Caco-2 (cell line): ENCODE results near the gene NOL11. TPM values are rescaled to one million over a fixed set of nuclear protein-coding genes. Genes with fewer than 3 reads are reported as not detected.

ENCODE experiments used
- BruUV-seq: library from RNA; stranded (reverse); fragments of 400-500 nt; replicated peaks from 2 replicates; lab custom pipeline; 2021; lab: Mats Ljungman, UMichigan
- CTCF ChIA-PET: fragments of 300-600 bp; sonication (Branson Sonifier 250); formaldehyde crosslinking; loops from one replicate; lab custom pipeline; 2022; ENCODE audit warnings: antibody characterized with exemption; lab: Charles Lee
- POLR2A ChIA-PET: fragments of 300-600 bp; sonication (Branson Sonifier 250); formaldehyde crosslinking; loops from one replicate; lab custom pipeline; 2022; ENCODE audit warnings: antibody characterized with exemption; lab: Charles Lee
- DNase-seq, 2 experiments: peaks; one replicate each; pipeline versions ENCODE4 v3.0.0 to v3.0.0-alpha.2; 2020 to 2022
- H3K27me3 ChIP-seq: replicated peaks from 2 replicates; pipeline ENCODE4 v1.6.0; 2011; ENCODE audit warnings: low read length; ENCODE audit not compliant: control insufficient read depth, insufficient read depth
- H3K36me3 ChIP-seq: 2 replicates; pipeline ENCODE4 v1.5.1; 2011; ENCODE audit warnings: low read length; ENCODE audit not compliant: control insufficient read depth, insufficient read depth
- H3K4me1 ChIP-seq: fragments of 250-450 bp; sonication (Bioruptor Pico); 2 replicates; pipeline ENCODE4 v1.5.1; 2020; ENCODE audit warnings: mild to moderate bottlenecking
- H3K4me3 ChIP-seq: 2 replicates; pipeline ENCODE4 v1.5.1; 2011; ENCODE audit warnings: low read depth, mild to moderate bottlenecking, control low read depth, low read length
- H3K9me3 ChIP-seq: fragments of 250-450 bp; sonication (Bioruptor Pico); 2 replicates; pipeline ENCODE4 v1.5.1; 2020; ENCODE audit warnings: mild to moderate bottlenecking, moderate library complexity
- H3K27ac Mint-ChIP-seq: one replicate; pipeline ENCODE4 v1.8.0; 2022; ENCODE audit warnings: mixed read lengths; ENCODE audit not compliant: unreplicated experiment
- H3K27me3 Mint-ChIP-seq: one replicate; pipeline ENCODE4 v1.8.0; 2022; ENCODE audit warnings: mixed read lengths; ENCODE audit not compliant: insufficient read depth, unreplicated experiment
- H3K36me3 Mint-ChIP-seq: one replicate; pipeline ENCODE4 v1.8.0; 2022; ENCODE audit warnings: mild to moderate bottlenecking, mixed read lengths; ENCODE audit not compliant: insufficient read depth, unreplicated experiment
- H3K4me1 Mint-ChIP-seq: one replicate; pipeline ENCODE4 v1.8.0; 2022; ENCODE audit warnings: low read depth, mixed read lengths; ENCODE audit not compliant: unreplicated experiment
- H3K4me3 Mint-ChIP-seq: one replicate; pipeline ENCODE4 v1.8.0; 2022; ENCODE audit warnings: mild to moderate bottlenecking, moderate library complexity, mixed read lengths; ENCODE audit not compliant: unreplicated experiment
- H3K9me3 Mint-ChIP-seq: one replicate; pipeline ENCODE4 v1.8.0; 2022; ENCODE audit warnings: mixed read lengths; ENCODE audit not compliant: unreplicated experiment
- intact Hi-C: fragments of 100-400 bp; cut with micrococcal nuclease; formaldehyde crosslinking; loops from one replicate; pipeline ENCODE4 v1.10.0; 2022; ENCODE audit not compliant: unreplicated experiment
- total RNA-seq: library from RNA; stranded (reverse); gene quantifications from 2 replicates; pipeline ENCODE4 v1.2.3, GENCODE V29; 2022
- TF ChIP-seq, protein P1 (sequence below), 2 experiments: fragments of 200-600 bp in 1 of 2; IDR thresholded peaks; 1 replicate in 1 of 2; 2 replicates in 1 of 2; pipeline versions ENCODE4 v1.5.1 to v1.8.0; 2011 to 2022; ENCODE audit warnings: antibody characterized with exemption in 1 of 2, control low read depth in 1 of 2, inconsistent platforms in 1 of 2, low read depth in 1 of 2, low read length in 1 of 2, mild to moderate bottlenecking in 1 of 2, moderate library complexity in 1 of 2; ENCODE audit not compliant: insufficient read depth in 1 of 2, severe bottlenecking in 1 of 2, unreplicated experiment in 1 of 2

The NOL11 gene
- total RNA-seq, 1 experiment from 2014 or later, result 73.6 TPM

DNA sequence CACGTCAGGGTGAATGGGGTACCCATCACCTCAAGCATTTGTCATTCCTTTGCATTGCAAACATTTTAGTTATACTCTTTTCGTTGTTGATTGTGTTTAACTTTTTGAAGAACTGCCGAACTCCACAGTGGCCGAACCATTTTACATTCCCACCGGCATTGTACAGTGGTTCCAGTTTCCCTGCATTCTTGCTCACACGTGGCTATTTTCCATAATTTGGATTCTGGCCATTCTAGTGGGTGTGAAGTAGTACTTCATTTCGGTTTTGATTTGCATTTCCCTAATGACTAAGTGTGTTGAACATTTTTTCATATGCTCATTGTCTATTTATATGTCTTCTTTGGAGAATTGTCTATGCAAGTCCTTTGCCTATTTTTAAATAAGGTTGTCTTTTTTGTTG lies 13.0 kb downstream of the NOL11 start:
- POLR2A ChIA-PET, result no interaction called here
- H3K9me3 Mint-ChIP-seq, result peaks cover 12% of the 10 kb centered on the region
- H3K4me1 Mint-ChIP-seq, result no peaks in the 10 kb centered on the region
- no peak overlapping the region for H3K27ac Mint-ChIP-seq
- intact Hi-C loops, result no loop called here
- BruUV-seq, result no TSS peak
- TF ChIP-seq, protein P1, sequence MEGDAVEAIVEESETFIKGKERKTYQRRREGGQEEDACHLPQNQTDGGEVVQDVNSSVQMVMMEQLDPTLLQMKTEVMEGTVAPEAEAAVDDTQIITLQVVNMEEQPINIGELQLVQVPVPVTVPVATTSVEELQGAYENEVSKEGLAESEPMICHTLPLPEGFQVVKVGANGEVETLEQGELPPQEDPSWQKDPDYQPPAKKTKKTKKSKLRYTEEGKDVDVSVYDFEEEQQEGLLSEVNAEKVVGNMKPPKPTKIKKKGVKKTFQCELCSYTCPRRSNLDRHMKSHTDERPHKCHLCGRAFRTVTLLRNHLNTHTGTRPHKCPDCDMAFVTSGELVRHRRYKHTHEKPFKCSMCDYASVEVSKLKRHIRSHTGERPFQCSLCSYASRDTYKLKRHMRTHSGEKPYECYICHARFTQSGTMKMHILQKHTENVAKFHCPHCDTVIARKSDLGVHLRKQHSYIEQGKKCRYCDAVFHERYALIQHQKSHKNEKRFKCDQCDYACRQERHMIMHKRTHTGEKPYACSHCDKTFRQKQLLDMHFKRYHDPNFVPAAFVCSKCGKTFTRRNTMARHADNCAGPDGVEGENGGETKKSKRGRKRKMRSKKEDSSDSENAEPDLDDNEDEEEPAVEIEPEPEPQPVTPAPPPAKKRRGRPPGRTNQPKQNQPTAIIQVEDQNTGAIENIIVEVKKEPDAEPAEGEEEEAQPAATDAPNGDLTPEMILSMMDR (IDR thresholded peaks at IDR 0.05; ENCODE audit: insufficient read depth in 1 of 2, low read depth in 1 of 2, low read length in 1 of 2, severe bottlenecking in 1 of 2, unreplicated experiment in 1 of 2), result no peak
- Histone ChIP-seq H3K4me3 (no peak overlapping the region), H3K9me3 (no peaks in the 10 kb centered on the region), H3K4me1 (no peaks in the 10 kb centered on the region), H3K27me3 (no peaks in the 10 kb centered on the region), H3K36me3 (no peaks in the 10 kb centered on the region; the same call in none of the 2 replicates)
- H3K36me3 Mint-ChIP-seq, result peaks cover 91% of the 10 kb centered on the region
- no peak overlapping the region for H3K4me3 Mint-ChIP-seq
- no peak for DNase-seq
- CTCF ChIA-PET, result no interaction called here
- no peaks in the 10 kb centered on the region for H3K27me3 Mint-ChIP-seq

DNA sequence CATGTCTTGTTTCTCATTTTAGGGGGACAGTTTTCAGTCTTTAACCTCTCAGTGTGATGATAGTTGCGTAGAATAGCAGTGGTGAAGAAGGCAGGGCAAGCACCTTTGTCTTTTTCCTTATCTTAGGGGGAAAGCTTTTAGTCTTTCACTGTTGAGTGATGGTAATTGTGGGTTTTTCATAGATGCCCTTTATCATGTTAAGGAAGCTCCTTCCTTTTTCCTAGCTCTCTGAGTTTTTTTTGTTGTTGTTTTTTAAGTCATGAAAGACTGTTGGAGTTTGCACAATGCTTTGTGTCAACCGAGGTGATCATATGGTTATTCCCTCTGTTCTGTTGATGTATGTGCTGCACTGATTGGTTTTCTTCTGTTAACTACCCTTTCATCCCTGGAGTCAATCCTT lies 15.7 kb downstream of the NOL11 start:
- no peaks in the 10 kb centered on the region; the same call in 1 of the 2 replicates for H3K9me3 ChIP-seq
- H3K36me3 ChIP-seq, result no peaks in the 10 kb centered on the region; the same call in 1 of the 2 replicates
- Mint-ChIP-seq H3K4me3 (no peak overlapping the region), H3K27me3 (no peaks in the 10 kb centered on the region), H3K36me3 (peaks cover 92% of the 10 kb centered on the region), H3K9me3 (peaks cover 7% of the 10 kb centered on the region), H3K27ac (no peak overlapping the region), H3K4me1 (no peaks in the 10 kb centered on the region)
- DNase-seq, result no peak
- ChIA-PET POLR2A (interaction anchor here (0.6 kb wide), 1 partner anchor 156 kb away, joined by 8 read pairs; no protein-coding TSS in a partner anchor), CTCF (no interaction called here)
- no peak overlapping the region for H3K4me3 ChIP-seq
- TF ChIP-seq, protein P1 (IDR thresholded peaks at IDR 0.05; ENCODE audit: insufficient read depth in 1 of 2, low read depth in 1 of 2, low read length in 1 of 2, severe bottlenecking in 1 of 2, unreplicated experiment in 1 of 2), result no peak
- intact Hi-C loops, result no loop called here
- H3K4me1 ChIP-seq, result no peaks in the 10 kb centered on the region
- BruUV-seq, result no TSS peak
- no peaks in the 10 kb centered on the region for H3K27me3 ChIP-seq

DNA sequence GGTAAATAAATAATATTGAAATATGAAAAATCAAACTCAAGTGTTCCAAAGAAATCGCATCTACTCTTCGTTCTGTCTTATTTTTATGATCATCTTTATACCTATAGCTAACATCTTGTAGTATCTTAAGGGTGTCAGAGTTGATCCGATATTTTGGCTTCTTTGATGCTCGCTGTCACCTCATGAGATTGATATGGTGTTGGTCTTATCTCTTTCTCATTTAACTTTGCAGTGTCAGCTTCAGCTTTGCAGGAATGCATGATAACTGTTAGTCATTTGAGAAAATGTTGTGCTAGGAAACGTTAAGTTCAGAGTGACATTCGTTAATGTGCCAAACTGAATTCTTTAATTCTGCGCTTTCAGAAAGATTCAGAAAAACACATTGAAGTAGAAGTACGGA lies 19.4 kb downstream of the NOL11 start:
- H3K36me3 ChIP-seq, result no peaks in the 10 kb centered on the region
- H3K27me3 Mint-ChIP-seq, result no peaks in the 10 kb centered on the region
- ChIA-PET POLR2A (no interaction called here), CTCF (no interaction called here)
- intact Hi-C loops, result no loop called here
- peaks cover 91% of the 10 kb centered on the region for H3K36me3 Mint-ChIP-seq
- no peaks in the 10 kb centered on the region for H3K4me1 Mint-ChIP-seq
- H3K27me3 ChIP-seq, result no peaks in the 10 kb centered on the region
- no TSS peak for BruUV-seq
- DNase-seq, result no peak
- no peaks in the 10 kb centered on the region for H3K9me3 Mint-ChIP-seq
- H3K4me3 Mint-ChIP-seq, result no peak overlapping the region
- no peak overlapping the region for H3K4me3 ChIP-seq
- H3K4me1 ChIP-seq, result no peaks in the 10 kb centered on the region
- H3K9me3 ChIP-seq, result no peaks in the 10 kb centered on the region; the same call in 1 of the 2 replicates
- TF ChIP-seq, protein P1 (IDR thresholded peaks at IDR 0.05; ENCODE audit: insufficient read depth in 1 of 2, low read depth in 1 of 2, low read length in 1 of 2, severe bottlenecking in 1 of 2, unreplicated experiment in 1 of 2), result no peak
- no peak overlapping the region for H3K27ac Mint-ChIP-seq
